Erythroblast (primary cell): ENCODE data around the gene ACVR2A.

ENCODE experiments used
- DNase-seq, 2 experiments: peaks; one replicate each; lab custom pipeline; 2025; lab: John Stamatoyannopoulos, UW
- GATA1 ChIP-seq: IDR thresholded peaks from 2 replicates; pipeline ENCODE4 v1.6.1; 2011; ENCODE audit warnings: low read depth, mild to moderate bottlenecking, control low read depth, low read length, moderate library complexity
- POLR2A ChIP-seq: IDR thresholded peaks from 2 replicates; pipeline ENCODE4 v1.6.1; 2011; ENCODE audit warnings: mild to moderate bottlenecking, low read length

Gene ACVR2A

DNA sequence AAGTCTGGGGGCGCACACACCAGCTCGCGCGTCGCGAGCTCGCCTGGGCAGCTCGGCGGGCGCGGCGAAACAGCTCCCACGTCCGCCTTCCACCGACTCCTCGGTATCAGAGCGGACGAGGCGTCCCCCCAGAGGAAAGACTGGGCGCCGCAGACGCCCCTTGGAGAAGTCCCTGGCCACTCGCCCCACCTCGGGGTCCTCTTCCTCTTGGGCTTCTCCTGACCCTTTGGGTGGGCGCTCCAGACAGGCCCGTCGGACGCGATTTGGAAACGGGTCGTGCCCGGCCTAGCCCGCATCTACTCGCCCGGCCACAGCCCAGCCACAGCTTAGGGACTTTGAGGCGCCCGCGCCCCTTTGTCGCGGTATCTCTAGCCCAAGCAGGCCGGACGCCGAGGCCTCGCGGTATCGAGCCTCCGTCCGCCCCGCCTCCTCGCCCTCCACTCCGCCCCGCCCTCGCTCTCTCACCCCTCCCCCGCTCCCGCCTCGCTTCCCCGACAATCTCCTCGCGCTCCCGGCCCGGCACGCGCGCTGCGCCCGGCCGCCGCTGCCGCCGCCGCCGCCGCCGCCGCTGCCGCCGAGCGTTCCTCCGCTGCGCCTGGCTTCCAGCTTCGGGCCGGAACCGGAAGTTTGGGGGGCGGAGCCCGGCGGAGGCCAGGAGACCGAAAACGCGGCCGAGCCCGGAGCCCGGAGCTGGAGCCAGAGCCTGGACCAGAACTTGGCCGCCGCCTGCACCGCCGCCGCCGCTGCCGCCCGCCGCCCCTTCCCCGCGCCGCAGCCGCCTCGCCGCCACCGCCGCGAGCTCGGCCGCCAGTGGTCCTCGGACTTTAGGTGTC is 749 bp upstream of the ACVR2A start:
- TF ChIP-seq GATA1 (no peak), POLR2A (no peak)
- peak; percentile 91 for DNase-seq

DNA sequence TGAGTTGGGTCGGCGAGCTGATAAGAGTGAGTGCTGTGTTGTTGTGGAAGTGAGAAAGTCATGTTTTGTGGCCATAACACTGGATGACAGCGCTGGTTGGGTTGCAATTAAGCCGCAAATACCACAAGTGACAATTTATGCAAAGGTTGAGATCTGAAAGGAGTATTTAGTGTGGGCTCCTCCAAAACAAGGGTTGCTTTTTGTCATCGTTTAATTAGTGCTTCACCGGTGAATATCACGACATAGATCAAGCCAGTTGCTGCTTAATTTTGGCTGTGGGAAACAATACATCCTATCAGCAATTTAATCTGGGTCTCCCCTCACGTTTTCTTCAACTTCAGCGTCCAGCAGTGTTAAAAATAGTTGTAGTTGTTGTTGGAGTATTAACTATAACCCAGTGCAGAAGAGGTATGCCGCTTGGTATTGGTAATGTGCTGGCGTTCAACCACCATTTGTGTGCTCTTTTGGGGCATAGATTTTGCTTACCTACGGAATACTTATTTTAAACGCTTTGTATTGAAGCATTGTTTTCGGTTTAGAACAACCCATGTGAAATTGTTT is 662 bp downstream of the ACVR2A start:
- peak in 1 of 2 experiments; percentile 20 for DNase-seq
- TF ChIP-seq GATA1 (no peak), POLR2A (no peak)

DNA sequence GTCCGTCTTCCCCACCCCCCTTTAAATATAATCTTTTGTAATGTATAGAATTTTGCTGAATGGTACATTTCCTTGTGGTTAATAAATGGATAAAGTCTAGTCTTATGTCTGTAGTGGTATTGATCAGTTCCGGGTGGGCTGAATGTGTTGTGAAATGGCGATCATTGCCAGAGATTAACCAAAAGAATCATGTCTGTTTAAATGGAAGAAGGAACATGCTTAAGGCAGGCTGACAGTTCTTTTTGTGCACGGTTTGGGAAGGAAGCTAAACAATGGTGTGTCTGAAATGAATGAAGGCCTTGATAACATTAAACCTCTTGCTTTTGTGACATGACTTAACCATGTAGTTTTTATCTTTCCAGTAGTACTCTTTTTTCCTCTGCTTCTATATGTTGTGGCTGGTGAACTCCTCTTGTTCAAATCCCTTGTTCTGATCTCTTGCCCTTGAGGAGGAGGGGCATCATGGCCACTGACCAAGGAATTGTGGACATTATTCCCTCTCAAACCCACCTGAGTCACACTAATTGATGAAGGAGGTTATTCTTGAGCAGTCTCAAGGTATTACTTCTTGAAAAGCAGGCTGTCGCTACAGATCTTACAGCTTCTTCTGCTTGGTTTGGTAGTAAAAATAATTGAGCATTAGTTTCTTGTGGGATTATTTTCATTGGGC is 1.7 kb downstream of the ACVR2A start:
- DNase-seq, result no peak
- no peak for TF ChIP-seq GATA1
- TF ChIP-seq POLR2A, result no peak

DNA sequence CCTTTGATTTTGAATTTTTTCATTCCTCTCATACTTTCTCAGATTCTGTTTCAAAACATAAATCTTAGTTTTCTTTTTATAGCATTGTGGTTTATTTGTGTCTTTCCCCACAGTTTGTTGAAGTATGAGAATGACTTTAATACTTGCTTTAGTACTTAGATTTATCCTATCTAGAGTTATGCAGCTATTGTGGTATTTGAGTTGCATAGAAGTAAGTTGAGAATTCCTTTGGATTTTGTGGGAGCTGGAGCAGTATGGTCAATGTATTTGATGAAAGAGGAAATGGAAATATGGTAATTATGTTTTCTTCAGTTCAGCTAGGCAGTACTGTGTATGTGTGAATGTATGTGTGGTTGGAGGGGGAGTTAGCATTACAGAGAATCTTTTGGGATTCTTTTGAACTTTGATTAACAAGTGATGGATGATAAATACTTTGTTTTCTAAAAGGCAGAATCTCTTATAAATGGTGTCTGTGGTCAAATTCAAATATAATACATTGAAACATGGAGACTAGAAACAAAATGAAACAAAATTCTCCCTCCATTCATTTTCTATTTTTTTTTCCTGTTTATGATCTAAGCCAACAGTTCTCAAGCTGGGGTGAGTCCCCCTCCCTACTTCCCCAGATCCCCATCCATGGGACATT is 3.0 kb downstream of the ACVR2A start:
- TF ChIP-seq POLR2A, result no peak
- no peak for TF ChIP-seq GATA1

DNA sequence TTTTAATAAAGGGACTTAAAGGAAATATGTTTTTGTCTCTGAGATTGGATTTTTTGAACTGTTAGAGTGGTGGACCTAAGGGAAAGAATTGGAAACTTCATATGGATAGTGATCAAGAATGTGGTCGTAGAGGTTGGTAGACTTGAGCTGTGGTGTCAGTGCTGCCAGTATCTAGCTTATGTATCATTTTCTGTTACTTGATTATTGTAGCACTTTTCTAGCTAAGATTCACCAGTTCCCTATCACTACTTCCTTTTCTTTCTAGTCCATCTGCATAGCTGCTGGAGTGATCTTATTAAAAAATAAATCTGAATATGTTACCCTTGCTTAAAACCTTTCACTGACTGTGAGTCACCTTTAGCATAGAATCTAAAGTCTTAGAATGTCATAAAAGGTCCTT is 6.0 kb downstream of the ACVR2A start:
- TF ChIP-seq POLR2A (no peak), GATA1 (no peak)
- no peak for DNase-seq

More for the DNA sequence above, 3.0 kb downstream of the ACVR2A start:
- DNase-seq, result no peak

DNA sequence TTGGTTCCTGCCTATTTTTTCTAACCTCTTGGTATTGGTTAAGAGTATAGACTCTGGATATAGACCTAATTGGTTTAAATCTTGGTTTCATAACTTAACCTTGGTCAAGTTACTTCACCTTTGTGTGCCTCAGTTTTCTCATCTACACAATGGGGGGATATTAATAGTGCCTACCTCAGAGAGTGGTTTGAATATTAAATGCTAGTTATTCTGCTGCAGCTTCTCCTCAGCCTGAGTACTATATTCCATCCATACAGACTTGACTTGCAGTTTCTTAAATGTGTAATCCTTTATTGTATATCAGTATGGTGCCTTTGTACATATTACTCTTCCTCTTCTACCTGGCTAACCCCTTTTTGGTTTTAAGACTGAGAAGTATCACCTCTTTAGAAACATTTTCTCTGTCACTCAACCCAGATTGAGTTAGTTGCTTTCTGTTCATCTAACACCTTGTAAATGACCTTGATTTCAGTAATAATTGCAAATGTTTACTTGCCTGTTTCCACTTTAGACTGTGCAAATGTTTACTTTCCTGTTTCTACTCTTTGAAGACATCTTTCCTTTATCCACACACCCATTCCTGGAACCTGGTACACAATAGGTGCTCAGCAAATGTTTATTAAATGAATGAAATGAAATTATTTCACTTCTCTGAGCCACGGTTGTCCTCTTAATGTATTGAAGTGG is 6.6 kb downstream of the ACVR2A start:
- TF ChIP-seq POLR2A (no peak), GATA1 (no peak)
- no peak for DNase-seq

DNA sequence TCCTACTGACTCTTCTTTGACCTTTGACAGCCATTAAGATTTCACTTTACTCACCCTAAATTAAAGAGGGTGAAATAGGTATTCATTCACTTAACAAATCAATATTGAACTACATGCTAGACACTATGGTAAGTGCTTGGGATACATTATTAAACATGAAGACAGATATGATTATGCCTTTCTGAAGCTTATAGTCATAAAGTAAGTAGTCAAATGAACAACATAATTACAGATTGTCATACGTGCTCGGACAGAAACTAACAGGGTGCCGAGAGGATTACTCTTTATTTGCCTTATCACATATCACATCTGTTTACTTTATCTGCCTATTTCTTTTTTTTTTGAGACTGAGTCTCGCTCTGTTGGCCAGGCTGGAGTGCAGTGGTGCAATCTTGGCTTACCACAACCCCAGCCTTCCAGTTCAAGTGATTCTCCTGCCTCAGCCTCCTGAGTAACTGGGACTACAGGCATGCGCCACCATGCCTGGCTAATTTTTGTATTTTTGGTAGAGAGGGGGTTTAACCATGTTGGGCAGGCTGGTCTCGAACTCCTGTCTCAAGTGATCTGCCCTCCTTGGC is 9.8 kb downstream of the ACVR2A start:
- no peak for TF ChIP-seq GATA1
- TF ChIP-seq POLR2A, result no peak
- DNase-seq, result no peak

DNA sequence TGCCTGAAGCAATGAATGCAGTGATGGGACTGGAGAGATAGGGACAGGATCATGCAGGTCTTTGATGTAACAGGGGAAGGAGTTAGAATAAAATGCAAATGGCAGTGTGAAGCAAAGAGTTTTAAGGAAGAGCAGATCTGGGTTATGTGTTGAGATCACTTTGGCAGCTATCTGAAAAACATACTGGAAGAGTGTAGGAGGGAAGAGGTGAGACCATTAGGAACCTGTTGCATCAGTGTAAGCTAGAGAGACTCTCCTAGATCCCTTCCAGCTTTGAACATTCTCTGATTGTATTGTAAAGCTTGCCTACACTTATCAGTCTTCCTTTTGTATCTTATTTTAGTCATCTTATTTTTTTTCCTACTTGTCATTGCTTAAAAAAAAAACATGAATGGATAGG is 10.5 kb downstream of the ACVR2A start:
- DNase-seq, result no peak
- TF ChIP-seq GATA1 (no peak), POLR2A (no peak)

DNA sequence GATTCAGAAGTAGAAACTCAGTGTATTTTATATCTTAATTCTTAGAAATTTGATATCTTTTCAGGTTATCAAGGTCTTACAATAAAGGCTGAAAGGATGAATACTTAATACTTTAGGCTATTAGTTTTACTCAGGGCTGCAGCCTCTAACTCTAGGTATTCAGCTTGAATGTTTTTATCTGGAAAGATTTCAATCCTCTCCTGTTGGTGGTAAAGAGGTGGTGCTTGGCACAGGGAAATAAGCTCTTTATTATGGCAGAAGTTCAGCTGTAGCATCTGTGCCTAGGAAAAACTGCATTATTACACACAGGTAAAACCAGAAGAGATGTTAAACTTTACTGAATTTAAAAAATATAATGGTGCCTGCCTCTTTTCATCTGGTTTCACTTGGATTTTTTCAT is 11.1 kb downstream of the ACVR2A start:
- TF ChIP-seq GATA1, result no peak
- TF ChIP-seq POLR2A, result no peak
- DNase-seq, result no peak

DNA sequence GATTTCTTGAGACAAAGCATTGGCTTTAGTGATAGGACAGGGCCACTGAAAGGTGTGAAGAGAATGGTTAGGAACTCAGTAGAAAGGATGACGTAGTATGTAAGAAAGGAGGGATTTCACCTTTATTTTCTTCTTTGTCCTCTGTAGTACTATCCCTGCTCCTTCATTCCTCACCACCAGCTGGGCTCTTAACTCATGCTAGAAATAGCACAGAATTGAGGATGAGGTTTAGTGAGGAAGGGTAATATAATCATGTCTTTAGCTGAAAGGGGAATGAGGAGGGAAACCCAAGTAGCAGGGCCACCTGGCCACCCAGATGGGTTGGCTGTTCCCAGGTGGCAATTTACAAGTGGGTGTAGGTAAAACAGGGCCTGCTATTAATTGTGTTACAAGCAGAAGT is 15.2 kb downstream of the ACVR2A start:
- no peak for DNase-seq
- TF ChIP-seq POLR2A (no peak), GATA1 (no peak)

DNA sequence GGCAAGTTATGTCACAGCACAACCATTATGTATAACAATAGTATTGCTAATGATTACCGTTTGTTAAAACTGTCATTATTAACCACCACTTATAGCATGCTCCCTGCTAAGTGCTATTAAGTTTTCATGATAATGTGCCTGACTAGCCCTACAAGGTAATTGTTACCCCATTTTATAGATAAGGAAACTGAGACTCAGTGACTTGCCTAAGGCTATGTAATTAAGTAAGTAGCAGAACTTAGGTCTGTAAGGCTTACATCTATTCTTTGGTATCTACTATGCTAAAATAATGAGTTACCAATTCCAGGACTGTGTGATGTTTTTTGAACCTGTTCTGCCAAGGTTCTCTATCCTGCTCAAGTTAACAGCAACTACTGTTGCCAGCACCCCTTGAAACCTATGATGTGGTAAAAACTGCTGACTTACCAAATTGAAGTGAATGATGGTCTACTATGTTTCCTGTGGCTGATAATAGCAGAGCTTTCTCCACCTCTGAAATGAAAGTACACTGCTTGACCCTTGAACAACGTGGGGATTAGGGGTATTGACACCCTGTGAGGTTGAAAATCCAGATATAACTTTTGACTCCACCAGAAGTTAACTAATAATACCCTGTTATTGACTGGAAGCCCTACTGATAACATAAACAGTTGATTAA is 18.2 kb downstream of the ACVR2A start:
- TF ChIP-seq GATA1 (no peak), POLR2A (no peak)
- no peak for DNase-seq

DNA sequence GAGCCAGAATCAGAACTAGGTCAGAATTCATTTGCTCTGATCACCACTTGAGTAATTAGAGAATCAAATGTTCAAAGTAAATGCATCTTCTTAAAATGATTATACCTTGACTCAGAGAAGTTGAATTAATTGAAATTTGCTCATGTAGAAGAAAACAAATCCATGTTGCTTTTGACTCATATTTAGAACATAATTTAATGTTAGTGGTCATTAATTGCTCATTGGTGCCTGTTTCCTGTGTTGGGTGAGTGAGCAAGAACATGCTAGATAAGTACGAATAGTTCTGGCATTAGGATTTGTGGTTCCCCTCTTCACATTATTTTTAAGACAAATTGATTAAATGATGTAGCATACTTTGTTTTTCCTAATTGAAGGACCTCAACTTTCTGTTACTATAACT is 19.0 kb downstream of the ACVR2A start:
- DNase-seq, result no peak
- TF ChIP-seq POLR2A, result no peak
- TF ChIP-seq GATA1, result no peak
